Activated CD8-positive, alpha-beta memory T cell treated with anti-CD3 and anti-CD28 coated beads, Interleukin-2, amount 50 U/mL, for 4 hours (primary cell): ENCODE measurements around the gene KLK3.

Experiments
- DNase-seq: peaks from one replicate; pipeline ENCODE4 v3.0.0-alpha.2; 2020

Gene KLK3

GRCh38 chr19:50832666-50833065 lies 22.0 kb upstream of the KLK3 start:
- DNase-seq = no peak

DNA sequence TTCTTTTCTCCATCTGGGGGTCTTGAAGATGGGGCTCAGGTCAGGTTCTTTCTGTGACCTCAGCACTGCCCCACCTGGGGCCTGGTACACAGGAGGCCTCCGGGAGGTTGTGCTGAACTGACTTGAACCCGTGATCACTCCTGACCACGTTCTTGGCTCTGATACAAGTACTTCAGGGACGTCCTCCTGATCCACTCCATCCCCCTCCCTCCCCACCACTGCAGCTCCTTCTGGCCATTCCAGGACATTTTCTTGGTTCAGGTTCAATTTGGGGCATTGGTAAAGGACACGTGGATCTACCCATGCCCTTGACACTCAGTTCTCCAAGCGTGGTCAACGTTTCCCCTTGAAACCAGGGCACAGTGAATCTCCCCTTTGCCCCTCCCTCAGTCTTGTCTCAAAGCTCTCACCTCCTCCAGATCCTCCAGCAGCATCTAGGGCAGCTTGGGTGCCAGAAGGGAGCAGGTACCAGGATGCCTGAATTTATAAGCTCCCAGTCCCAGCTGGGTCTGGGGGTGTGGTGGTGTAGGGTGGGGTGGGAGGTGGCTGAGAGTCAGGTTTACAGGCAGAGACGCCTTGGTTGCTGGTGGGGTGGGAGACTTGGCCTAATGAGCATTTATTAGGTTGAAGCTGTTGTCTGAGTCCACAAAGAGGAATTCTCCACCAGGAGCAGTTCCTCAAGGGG lies 21.5 kb upstream of the KLK3 start, which contains the start of gene KLK15:
Gene KLK15 (minus strand): TSS at position 458 of the 685 bp plus-strand sequence. CDS start 2,082 bp downstream, outside the sequence.
- DNase-seq = no peak

DNA sequence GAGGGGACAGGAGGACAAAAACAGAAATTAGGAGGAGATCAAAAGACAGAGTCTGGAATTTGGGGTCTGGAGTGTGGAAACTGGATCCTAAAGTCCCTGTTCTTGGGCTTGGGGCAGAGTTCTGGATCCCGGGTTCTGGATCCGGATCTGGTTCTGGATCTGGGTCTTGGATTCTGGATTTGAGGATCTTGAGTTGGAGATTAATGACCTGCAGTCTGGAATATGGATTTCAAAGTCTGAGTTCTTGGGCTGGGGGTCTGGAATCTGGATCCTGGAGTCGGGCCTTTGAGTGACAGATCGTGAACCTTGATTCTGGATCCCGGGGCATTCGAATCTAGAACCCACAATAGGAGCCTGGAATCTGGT lies 20.9 kb upstream of the KLK3 start:
- DNase-seq = no peak

DNA sequence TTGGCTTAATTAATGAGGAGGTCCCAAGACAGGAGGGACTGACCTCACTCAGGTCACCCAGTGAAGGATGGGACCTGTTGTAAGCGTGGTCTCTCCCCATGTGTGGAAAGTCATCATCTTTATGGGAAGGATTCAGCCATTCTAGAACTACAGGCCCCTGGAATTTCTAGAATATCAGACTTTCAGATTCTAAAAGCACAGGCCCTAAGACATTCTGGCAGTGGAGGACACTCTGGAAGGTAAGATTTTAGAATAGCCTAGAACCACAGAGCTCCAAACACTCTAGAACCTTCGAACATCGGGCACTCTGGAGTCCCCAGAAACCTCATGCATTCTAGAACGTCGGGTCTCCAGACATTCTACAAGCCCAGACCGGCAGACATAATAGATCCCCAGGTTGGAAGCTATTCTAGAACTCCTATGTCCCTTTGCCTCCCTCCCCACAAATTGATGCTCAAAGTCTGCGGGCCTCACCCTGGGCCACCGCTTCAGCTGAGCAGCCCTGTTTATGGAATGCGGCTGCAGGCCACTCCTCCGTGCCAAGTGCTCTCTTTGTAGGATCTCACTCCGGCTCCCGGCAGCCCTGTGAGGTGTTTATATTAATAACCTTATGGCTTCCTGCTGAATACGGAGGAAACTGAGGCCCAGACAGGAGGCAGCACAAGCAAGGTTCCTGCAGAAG lies 19.5 kb upstream of the KLK3 start:
- DNase-seq = no peak

DNA sequence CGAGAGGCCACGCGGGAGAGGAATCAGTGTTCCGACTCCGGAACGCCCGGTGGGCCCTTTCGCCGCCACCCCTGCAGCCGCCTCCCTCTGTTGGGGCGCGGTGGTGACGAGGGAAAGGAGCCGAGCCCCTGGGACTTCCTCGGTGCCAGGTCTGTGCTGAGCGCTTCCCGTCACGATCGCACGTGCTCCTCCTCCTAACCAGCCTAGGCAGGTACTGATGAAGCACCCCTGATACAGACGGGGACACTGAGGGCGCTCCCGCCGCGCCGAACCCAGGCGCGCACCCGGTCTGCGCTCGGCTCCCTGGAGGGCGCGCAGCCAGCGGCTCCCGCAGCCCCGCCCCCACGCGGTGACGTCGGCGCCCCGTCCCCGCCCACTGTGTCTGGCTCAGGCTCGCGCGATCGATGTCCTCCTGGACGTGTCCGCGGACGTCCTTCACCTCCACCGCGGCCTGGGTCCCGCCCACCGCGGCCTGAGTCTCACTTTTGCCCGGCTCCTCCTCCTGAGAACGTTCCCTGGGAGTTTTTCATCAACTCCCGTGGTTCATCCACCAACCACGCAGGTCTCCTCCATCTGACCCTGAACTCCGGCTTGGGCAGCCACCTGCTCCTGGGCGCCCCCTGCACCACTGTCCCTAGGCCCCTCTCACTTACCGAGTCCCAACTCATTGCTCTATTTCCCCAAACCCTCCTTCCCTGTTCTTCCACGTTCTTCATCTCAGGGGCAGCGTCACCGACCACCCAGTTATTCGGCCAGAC lies 18.8 kb upstream of the KLK3 start:
- peak; percentile 64 for DNase-seq

DNA sequence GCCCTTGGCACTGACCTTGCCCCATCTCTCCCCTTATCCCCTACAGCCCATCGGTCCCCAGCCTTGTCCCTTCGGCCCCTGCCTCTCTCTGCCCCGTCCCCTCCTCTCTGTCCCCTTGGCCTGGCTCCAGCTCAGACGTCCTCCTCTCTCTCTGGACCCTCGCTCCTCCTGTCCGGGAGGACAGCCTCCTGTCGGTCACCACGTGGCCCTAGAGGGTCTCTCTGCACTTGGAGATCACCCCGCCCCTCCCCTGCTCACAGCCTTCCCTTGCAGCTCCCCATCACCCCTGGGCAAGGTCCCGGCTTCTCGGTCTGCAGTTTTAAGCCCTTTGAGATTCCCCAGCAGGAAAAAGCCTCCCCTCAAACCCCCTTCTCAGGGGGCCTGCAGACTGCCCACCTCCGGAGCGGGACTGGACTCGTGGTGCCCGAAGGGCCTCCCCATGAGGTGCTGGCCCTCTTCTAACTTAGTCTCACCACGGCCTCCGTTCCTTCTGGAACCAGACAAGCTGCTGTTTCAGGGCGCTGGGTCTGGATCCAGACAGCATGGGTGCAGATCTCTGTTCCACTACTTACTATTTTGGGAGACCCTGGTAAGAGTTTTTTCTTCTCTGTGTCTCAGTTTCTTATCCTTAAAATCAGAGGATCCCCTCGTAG lies 18.0 kb upstream of the KLK3 start:
- DNase-seq = no peak

DNA sequence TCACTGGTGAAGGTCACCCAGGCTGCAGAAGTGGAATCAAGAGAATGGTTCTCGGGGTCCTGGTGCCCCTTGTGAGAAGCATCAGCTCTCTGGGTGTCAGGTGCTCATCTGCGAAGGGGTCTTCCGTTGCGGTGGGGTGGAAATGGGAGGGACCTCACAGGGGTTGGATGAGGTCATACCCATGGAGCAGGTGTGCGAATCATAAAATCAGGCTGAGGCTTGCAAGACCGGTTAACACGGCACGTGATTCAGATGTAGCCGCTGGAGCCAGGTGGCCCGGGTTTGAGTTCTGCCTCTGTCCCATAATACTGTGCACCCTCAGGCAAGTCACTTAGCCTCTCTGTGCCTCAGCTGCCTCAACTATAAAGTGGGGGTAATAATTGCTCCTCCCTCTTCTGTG lies 17.4 kb upstream of the KLK3 start:
- no peak for DNase-seq

- no peak for DNase-seq
These were observed 16.5 kb upstream of the KLK3 start for GRCh38 chr19:50838239-50838638.

- DNase-seq = no peak
These were observed 14.7 kb upstream of the KLK3 start for GRCh38 chr19:50839712-50840655.

DNA sequence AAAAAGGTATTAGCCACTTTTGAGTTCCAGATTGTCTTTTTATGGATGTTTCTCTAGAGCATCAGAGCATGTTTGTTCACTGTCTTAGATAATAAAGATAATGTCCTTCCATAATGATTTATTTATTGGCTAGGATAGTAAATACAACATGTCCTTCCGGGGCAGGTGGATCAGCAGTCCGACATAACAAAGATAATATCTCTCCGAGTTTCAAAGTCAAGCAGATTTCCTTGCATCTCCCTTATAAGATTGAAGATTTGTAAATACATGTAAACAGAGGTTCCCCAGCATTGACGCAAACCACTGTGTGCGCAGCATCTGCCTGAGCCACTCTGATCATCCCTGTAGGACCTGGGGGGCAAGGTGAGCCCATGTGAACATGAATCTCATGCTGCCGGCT lies 12.6 kb upstream of the KLK3 start:
- DNase-seq = no peak

DNA sequence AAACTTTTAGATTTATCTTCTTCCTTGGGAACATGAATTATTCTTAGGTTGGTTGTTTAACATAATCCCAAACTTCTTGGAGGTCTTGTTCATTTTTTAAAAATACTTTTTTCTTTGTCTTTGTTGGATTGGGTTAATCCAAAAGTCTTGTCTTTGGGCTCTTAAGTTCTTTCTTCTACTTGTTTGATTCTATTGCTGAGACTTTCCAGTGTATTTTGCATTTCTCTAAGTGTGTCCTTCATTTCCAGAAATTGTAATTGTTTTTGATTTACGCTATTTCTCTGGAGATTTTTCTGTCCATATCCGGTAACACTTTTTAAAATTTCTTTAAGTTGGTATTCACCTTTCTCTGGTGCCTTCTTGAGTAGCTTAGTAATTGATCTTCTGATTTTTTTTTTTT lies 11.5 kb upstream of the KLK3 start:
- DNase-seq = no peak

GRCh38 chr19:50843701-50844221 lies 11.0 kb upstream of the KLK3 start:
- DNase-seq = no peak

DNA sequence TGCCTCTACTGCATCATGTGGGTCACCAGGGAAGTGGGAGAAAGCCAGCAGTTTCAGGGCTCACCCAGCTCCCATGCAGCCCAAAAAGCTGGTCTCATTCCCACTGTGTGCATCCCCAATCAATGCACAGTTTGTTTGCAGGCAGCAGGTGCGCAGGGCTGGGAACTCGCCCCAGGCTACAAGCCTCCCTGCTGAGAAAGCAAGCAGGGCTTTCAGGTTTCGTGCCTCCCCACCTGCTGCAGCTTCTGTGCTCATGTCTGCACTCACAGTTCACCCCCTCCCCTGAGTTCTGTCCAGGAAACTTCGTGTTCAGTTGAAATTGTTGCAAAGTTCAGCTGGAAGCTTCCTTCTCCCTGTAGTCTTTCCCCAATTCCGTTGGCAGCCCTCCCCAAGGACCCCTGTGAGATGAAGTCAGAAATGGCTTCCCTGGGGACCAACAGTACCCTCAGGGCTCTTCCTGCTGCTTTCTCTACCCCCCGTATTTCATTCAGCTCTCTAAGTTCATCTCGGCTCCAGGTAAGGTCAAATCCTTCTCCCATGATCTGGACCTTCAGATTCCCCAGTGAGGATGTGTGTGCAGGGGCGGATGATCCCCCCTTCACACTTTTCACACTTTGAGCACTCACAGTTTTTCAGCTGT lies 10.3 kb upstream of the KLK3 start:
- DNase-seq = no peak

DNA sequence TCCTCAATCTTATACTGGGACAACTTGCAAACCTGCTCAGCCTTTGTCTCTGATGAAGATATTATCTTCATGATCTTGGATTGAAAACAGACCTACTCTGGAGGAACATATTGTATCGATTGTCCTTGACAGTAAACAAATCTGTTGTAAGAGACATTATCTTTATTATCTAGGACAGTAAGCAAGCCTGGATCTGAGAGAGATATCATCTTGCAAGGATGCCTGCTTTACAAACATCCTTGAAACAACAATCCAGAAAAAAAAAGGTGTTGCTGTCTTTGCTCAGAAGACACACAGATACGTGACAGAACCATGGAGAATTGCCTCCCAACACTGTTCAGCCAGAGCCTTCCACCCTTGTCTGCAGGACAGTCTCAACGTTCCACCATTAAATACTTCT lies 4.0 kb upstream of the KLK3 start:
- no peak for DNase-seq

- no peak for DNase-seq
These were observed 3.1 kb upstream of the KLK3 start for GRCh38 chr19:50851620-50852019.

DNA sequence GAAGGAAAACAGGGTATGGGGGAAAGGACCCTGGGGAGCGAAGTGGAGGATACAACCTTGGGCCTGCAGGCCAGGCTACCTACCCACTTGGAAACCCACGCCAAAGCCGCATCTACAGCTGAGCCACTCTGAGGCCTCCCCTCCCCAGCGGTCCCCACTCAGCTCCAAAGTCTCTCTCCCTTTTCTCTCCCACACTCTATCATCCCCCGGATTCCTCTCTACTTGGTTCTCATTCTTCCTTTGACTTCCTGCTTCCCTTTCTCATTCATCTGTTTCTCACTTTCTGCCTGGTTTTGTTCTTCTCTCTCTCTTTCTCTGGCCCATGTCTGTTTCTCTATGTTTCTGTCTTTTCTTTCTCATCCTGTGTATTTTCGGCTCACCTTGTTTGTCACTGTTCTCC lies 2.7 kb downstream of the KLK3 start:
- DNase-seq = no peak

DNA sequence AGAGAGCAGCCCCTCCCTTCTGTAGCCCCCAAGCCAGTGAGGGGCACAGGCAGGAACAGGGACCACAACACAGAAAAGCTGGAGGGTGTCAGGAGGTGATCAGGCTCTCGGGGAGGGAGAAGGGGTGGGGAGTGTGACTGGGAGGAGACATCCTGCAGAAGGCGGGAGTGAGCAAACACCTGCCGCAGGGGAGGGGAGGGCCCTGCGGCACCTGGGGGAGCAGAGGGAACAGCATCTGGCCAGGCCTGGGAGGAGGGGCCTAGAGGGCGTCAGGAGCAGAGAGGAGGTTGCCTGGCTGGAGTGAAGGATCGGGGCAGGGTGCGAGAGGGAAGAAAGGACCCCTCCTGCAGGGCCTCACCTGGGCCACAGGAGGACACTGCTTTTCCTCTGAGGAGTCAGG lies 4.2 kb downstream of the KLK3 start:
- no peak for DNase-seq

DNA sequence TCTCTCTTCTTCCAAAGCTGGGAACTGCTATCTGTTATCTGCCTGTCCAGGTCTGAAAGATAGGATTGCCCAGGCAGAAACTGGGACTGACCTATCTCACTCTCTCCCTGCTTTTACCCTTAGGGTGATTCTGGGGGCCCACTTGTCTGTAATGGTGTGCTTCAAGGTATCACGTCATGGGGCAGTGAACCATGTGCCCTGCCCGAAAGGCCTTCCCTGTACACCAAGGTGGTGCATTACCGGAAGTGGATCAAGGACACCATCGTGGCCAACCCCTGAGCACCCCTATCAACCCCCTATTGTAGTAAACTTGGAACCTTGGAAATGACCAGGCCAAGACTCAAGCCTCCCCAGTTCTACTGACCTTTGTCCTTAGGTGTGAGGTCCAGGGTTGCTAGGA lies 5.1 kb downstream of the KLK3 start:
- DNase-seq = no peak

DNA sequence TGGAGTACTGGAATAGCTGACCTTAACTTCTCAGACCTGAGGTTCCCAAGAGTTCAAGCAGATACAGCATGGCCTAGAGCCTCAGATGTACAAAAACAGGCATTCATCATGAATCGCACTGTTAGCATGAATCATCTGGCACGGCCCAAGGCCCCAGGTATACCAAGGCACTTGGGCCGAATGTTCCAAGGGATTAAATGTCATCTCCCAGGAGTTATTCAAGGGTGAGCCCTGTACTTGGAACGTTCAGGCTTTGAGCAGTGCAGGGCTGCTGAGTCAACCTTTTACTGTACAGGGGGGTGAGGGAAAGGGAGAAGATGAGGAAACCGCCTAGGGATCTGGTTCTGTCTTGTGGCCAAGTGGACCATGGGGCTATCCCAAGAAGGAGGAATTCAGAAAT lies 6.3 kb downstream of the KLK3 start:
- DNase-seq = no peak

- no peak for DNase-seq
These were observed 7.0 kb downstream of the KLK3 start for GRCh38 chr19:50861496-50862286.

- no peak for DNase-seq
These were observed 14.8 kb downstream of the KLK3 start for GRCh38 chr19:50869479-50869878.
